Astrocyte (in vitro differentiated cells and primary cell): Measurements from ENCODE around the gene INPP5B.
"Not testable (repeated sequence)": the region's sequence is repeated elsewhere in the genome, so short reads cannot be mapped to it uniquely, and the experiment has no call there.

Source experiments
- EZH2 ChIP-seq: IDR thresholded peaks from 2 replicates; pipeline ENCODE4 v1.6.1; 2012; ENCODE audit warnings: mild to moderate bottlenecking, low read length, inconsistent platforms; ENCODE audit not compliant: insufficient read depth
- TF ChIP-seq, protein P1 (sequence below): IDR thresholded peaks from 2 replicates; pipeline ENCODE4 v1.5.1; 2011; ENCODE audit warnings: low read depth, mild to moderate bottlenecking, inconsistent platforms, low read length, moderate library complexity; ENCODE audit not compliant: insufficient read depth

DNA sequence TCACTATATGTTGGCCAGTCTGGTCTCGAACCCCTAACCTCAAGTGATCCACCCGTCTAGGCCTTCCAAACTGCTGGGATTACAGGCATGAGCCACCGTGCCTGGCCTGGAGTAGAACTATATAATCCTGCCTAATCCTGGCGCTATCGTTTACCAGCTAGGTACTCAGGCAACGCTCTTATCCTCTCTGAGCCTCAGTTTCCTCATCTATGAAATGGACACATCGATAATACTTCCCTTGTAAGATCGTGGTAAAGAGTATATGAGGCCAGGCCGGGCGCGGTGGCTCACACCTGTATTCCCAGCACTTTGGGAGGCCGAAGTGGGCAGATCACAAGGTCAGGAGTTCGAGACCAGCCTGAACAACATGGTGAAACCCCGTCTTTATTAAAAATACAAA lies 10.1 kb downstream of the INPP5B start:
- TF ChIP-seq, protein P1, sequence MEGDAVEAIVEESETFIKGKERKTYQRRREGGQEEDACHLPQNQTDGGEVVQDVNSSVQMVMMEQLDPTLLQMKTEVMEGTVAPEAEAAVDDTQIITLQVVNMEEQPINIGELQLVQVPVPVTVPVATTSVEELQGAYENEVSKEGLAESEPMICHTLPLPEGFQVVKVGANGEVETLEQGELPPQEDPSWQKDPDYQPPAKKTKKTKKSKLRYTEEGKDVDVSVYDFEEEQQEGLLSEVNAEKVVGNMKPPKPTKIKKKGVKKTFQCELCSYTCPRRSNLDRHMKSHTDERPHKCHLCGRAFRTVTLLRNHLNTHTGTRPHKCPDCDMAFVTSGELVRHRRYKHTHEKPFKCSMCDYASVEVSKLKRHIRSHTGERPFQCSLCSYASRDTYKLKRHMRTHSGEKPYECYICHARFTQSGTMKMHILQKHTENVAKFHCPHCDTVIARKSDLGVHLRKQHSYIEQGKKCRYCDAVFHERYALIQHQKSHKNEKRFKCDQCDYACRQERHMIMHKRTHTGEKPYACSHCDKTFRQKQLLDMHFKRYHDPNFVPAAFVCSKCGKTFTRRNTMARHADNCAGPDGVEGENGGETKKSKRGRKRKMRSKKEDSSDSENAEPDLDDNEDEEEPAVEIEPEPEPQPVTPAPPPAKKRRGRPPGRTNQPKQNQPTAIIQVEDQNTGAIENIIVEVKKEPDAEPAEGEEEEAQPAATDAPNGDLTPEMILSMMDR, result not testable (repeated sequence)
- TF ChIP-seq EZH2, result not testable (repeated sequence)
